Endothelial cell of umbilical vein (primary cell): ENCODE measurements around the gene EEF1AKMT3. TPM values are rescaled to one million over a fixed set of nuclear protein-coding genes. Genes with fewer than 3 reads are reported as not detected.

Experiments
- BruUV-seq: library from RNA; stranded (reverse); fragments of 400-500 nt; replicated peaks from 2 replicates; lab custom pipeline; 2021; lab: Mats Ljungman, UMichigan
- CTCF ChIA-PET: fragments of 300-600, 350-600 bp; sonication (Branson Sonifier 250); formaldehyde crosslinking; loops from one replicate; lab custom pipeline; 2021; ENCODE audit warnings: antibody characterized with exemption, inconsistent platforms; lab: Charles Lee
- POLR2A ChIA-PET: fragments of 300-600, 350-600 bp; sonication (Branson Sonifier 250); formaldehyde crosslinking; loops from one replicate; lab custom pipeline; 2021; ENCODE audit warnings: antibody characterized with exemption, inconsistent platforms; lab: Charles Lee
- DNase-seq: peaks from one replicate; pipeline ENCODE4 v3.0.0-alpha.2; 2011; ENCODE audit warnings: low read depth, low spot score
- FAIRE-seq: peaks from 2 replicates; lab custom pipeline; 2011; peaks lifted over from hg19 to GRCh38; lab: Jason Lieb, UNC
- H2AFZ ChIP-seq: 2 replicates; pipeline ENCODE4 v1.6.0; 2012; ENCODE audit warnings: low read depth, low read length, control low read depth, inconsistent platforms
- H3K27ac ChIP-seq: 2 replicates; pipeline ENCODE4 v1.5.1; 2011; ENCODE audit warnings: low read depth, mild to moderate bottlenecking, control low read depth, low read length, moderate library complexity; ENCODE audit not compliant: insufficient read depth
- H3K27me3 ChIP-seq, 2 experiments: 2 replicates each; pipeline versions ENCODE4 v1.6.0 to v1.6.1; 2011; ENCODE audit warnings: low read length in 2 of 2, mixed read lengths in 1 of 2; ENCODE audit not compliant: control insufficient read depth in 2 of 2, insufficient read depth in 2 of 2
- H3K36me3 ChIP-seq, 2 experiments: 2 replicates in 1 of 2; 3 replicates in 1 of 2; pipeline ENCODE4 v1.5.1; 2011; ENCODE audit warnings: low read length in 2 of 2, mild to moderate bottlenecking in 1 of 2, moderate library complexity in 1 of 2; ENCODE audit not compliant: control insufficient read depth in 2 of 2, insufficient read depth in 2 of 2; ENCODE audit errors: extremely low read depth in 1 of 2
- H3K4me1 ChIP-seq: 3 replicates; pipeline ENCODE4 v1.5.1; 2011; ENCODE audit warnings: mild to moderate bottlenecking, low read length; ENCODE audit not compliant: control insufficient read depth, insufficient read depth; ENCODE audit errors: extremely low read depth
- H3K4me2 ChIP-seq: 2 replicates; pipeline ENCODE4 v1.6.1; 2011; ENCODE audit warnings: low read length, control low read depth, mixed read lengths; ENCODE audit not compliant: insufficient read depth
- H3K4me3 ChIP-seq, 3 experiments: fragments of 200-600 bp in 1 of 3; sonication (generic), shearing (Covaris generic) in 1 of 3; replicated peaks in 1 of 3; 2 replicates each; pipeline ENCODE4 v1.5.1; 2011 to 2016; ENCODE audit warnings: control low read depth in 3 of 3, low read length in 3 of 3, mild to moderate bottlenecking in 2 of 3, inconsistent platforms in 1 of 3, low read depth in 1 of 3, moderate library complexity in 1 of 3; ENCODE audit not compliant: insufficient read depth in 1 of 3
- H3K79me2 ChIP-seq: 2 replicates; pipeline ENCODE4 v1.6.0; 2012; ENCODE audit warnings: low read length, inconsistent platforms; ENCODE audit not compliant: control insufficient read depth, insufficient read depth
- H3K9ac ChIP-seq: replicated peaks from 2 replicates; pipeline ENCODE3; 2011; ENCODE audit warnings: low read length, control low read depth; ENCODE audit not compliant: insufficient read depth; ENCODE audit errors: extremely low read depth
- H3K9me1 ChIP-seq: replicated peaks from 3 replicates; pipeline ENCODE4 v1.6.0; 2011; ENCODE audit warnings: mild to moderate bottlenecking, low read length; ENCODE audit not compliant: control insufficient read depth, insufficient read depth; ENCODE audit errors: extremely low read depth
- H3K9me3 ChIP-seq: replicated peaks from 2 replicates; pipeline ENCODE4 v1.5.1; 2012; ENCODE audit warnings: low read length, inconsistent platforms; ENCODE audit not compliant: control insufficient read depth, insufficient read depth
- H4K20me1 ChIP-seq: replicated peaks from 2 replicates; pipeline ENCODE3; 2011; ENCODE audit warnings: mild to moderate bottlenecking, low read length; ENCODE audit not compliant: control insufficient read depth, insufficient read depth; ENCODE audit errors: extremely low read depth
- EZH2 ChIP-seq: IDR thresholded peaks from 2 replicates; pipeline ENCODE4 v1.6.1; 2012; ENCODE audit warnings: borderline replicate concordance, low read depth, mild to moderate bottlenecking, moderate library complexity, low read length, inconsistent platforms; ENCODE audit not compliant: severe bottlenecking
- GATA2 ChIP-seq: IDR thresholded peaks from 2 replicates; pipeline ENCODE4 v1.7.0; 2011; ENCODE audit warnings: low read depth, mild to moderate bottlenecking, moderate library complexity, mixed read lengths, low read length; ENCODE audit not compliant: insufficient read length, insufficient read depth
- MYC ChIP-seq: IDR thresholded peaks from one replicate; pipeline ENCODE4 v1.6.1; 2011; ENCODE audit warnings: mild to moderate bottlenecking, low read depth, low read length
- POLR2AphosphoS5 ChIP-seq: IDR thresholded peaks from 2 replicates; pipeline ENCODE4 v1.6.1; 2012; ENCODE audit warnings: low read depth, mild to moderate bottlenecking, control low read depth, low read length, moderate library complexity; ENCODE audit not compliant: insufficient read depth
- dilution Hi-C: fragments of 300-500 bp; cut with MboI; formaldehyde crosslinking; loops from one replicate; pipeline ENCODE4 v1.15.0; 2019; ENCODE audit warnings: low sequenced_read_pairs; ENCODE audit not compliant: extremely low pct_ligation_motif_present
- intact Hi-C: fragments of 100-400 bp; cut with micrococcal nuclease; formaldehyde crosslinking; loops from one replicate; pipeline ENCODE4 v1.10.0; 2022
- polyA plus RNA-seq, 4 experiments: library from polyadenylated mRNA; depleted of rRNA in 3 of 4; stranded (reverse) in 3 of 4; unstranded in 1 of 4; fragments of >200 nt; gene quantifications; 2 replicates each; pipeline versions ENCODE4 v1.2.1 to v1.2.3, GENCODE V29; 2011 to 2012; ENCODE audit warnings: missing spikeins in 1 of 4
- total RNA-seq: library from RNA; stranded (reverse); gene quantifications from 2 replicates; pipeline ENCODE4 v1.2.3, GENCODE V29; 2021
- TF ChIP-seq, protein P1 (sequence below), 2 donors: IDR thresholded peaks; 1 replicate in 1 of 2; 2 replicates in 1 of 2; pipeline ENCODE4 v1.5.1; 2011; ENCODE audit warnings: low read length in 2 of 2, mild to moderate bottlenecking in 2 of 2, moderate library complexity in 2 of 2, control low read depth in 1 of 2, inconsistent platforms in 1 of 2, low read depth in 1 of 2; ENCODE audit not compliant: insufficient read depth in 1 of 2; ENCODE audit errors: extremely low read depth in 1 of 2

EEF1AKMT3 gene
- total and polyA plus RNA-seq, 2 donors (not counting 3 experiments of a cell fraction or from before 2014, with no cell fraction given): 7.9 to 8.8 TPM

DNA sequence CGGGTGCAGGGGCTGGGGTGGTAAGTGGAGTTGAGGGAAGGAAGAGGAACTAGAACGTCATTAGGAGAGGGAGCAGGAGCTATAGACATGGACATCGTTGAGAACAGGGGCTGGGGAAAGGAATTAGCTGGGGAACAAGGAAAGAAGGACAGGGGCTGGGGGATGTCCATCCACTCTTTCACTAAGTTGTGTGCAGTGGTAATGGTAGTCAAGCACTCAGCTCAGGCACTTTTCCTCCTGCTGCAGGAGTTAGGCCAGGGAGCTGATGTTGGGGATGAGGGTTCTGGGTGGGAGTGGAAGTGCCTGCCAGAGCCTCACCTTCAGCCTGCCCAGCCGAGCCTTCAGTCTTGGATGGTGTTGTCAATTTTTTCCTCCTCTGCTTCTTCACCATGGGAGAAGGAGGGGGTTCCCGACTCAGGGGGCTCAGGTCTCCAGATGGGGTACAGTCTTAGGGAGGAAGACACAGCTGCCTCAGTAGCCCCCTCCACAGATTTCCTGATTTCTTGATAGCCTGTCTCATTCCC is 43.0 kb upstream of the EEF1AKMT3 start:
- DNase-seq (no peak), FAIRE-seq (no peak)
- no peaks in the 10 kb centered on the region for H3K36me3 ChIP-seq
- H3K79me2 ChIP-seq: no peaks in the 10 kb centered on the region
- dilution Hi-C loops: no loop called here
- H3K27ac ChIP-seq: no peak overlapping the region
- H3K9me1 ChIP-seq: no peaks in the 10 kb centered on the region
- intact Hi-C loops: no loop called here
- H2AFZ ChIP-seq: no peak overlapping the region
- no peaks in the 10 kb centered on the region for H4K20me1 ChIP-seq
- BruUV-seq: no TSS peak
- no peak overlapping the region for H3K9ac ChIP-seq
- CTCF ChIA-PET: interaction anchor here (1.5 kb wide), 1 partner anchor 15 kb away, joined by 5 read pairs; the partner anchor contains the start of gene TSPAN31
- no peak overlapping the region for H3K4me2 ChIP-seq
- H3K4me3 ChIP-seq: no peak overlapping the region
- no peaks in the 10 kb centered on the region for H3K9me3 ChIP-seq
- H3K4me1 ChIP-seq: peaks cover 7% of the 10 kb centered on the region
- peaks cover 22 to 30% of the 10 kb centered on the region in 2 experiments for H3K27me3 ChIP-seq
- POLR2A ChIA-PET: no interaction called here
- TF ChIP-seq EZH2 (no peak), POLR2AphosphoS5 (no peak)

DNA sequence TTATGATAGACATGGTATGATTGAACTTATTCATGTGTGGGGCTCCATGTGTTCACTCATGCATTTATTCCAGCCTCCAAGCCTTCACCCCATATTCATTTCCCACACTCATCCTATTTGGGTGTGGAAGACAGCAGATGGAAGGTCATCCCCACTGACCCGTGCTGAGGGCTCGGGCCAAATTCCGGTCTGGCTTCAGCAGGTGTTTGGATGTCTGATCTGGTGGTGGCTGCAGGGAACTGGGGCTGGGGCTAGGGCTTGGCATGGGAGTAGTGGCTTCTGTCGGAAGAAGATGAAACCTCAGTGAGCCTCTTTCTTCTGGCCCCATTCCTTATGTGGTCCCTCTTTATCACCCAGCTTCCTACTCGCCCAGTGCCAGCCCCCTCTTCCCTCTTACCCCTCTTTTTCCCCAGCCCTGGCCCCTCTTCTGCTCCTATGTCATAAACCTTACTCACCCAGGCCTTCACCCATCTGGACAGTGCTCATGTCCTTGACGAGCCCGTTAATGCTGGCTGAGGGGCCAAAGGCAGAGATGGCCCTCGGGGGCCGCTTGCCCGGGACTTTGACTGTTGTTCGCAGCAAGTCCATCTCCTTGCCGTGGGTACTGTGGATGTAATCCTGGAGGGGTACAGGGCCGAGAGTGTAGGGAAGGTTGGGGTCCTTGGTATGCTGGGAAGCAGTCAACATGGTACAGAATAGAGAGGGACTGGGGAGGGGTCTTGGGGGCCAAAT is 41.9 kb upstream of the EEF1AKMT3 start:
- Histone ChIP-seq H4K20me1 (no peaks in the 10 kb centered on the region), H3K9ac (no peak overlapping the region), H3K4me3 (no peak overlapping the region), H3K79me2 (no peaks in the 10 kb centered on the region), H3K27ac (no peak overlapping the region), H3K4me1 (peaks cover 7% of the 10 kb centered on the region), H3K4me2 (no peak overlapping the region), H2AFZ (no peak overlapping the region), H3K9me1 (no peaks in the 10 kb centered on the region), H3K9me3 (no peaks in the 10 kb centered on the region), H3K27me3 (peaks cover 33 to 41% of the 10 kb centered on the region in 2 experiments), H3K36me3 (no peaks in the 10 kb centered on the region)
- CTCF ChIA-PET: interaction anchor here (1.5 kb wide), 1 partner anchor 14 kb away, joined by 5 read pairs; the partner anchor contains the start of gene TSPAN31
- POLR2A ChIA-PET: no interaction called here
- no TSS peak for BruUV-seq
- DNase-seq: no peak
- no peak for TF ChIP-seq GATA2
- no peak for TF ChIP-seq MYC
- TF ChIP-seq, protein P1, sequence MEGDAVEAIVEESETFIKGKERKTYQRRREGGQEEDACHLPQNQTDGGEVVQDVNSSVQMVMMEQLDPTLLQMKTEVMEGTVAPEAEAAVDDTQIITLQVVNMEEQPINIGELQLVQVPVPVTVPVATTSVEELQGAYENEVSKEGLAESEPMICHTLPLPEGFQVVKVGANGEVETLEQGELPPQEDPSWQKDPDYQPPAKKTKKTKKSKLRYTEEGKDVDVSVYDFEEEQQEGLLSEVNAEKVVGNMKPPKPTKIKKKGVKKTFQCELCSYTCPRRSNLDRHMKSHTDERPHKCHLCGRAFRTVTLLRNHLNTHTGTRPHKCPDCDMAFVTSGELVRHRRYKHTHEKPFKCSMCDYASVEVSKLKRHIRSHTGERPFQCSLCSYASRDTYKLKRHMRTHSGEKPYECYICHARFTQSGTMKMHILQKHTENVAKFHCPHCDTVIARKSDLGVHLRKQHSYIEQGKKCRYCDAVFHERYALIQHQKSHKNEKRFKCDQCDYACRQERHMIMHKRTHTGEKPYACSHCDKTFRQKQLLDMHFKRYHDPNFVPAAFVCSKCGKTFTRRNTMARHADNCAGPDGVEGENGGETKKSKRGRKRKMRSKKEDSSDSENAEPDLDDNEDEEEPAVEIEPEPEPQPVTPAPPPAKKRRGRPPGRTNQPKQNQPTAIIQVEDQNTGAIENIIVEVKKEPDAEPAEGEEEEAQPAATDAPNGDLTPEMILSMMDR (IDR thresholded peaks at IDR 0.05; ENCODE audit: extremely low read depth in 1 of 2, insufficient read depth in 1 of 2, low read depth in 1 of 2, low read length in 2 of 2): no peak
- dilution Hi-C loops: no loop called here
- intact Hi-C loops: no loop called here
- FAIRE-seq: no peak
